Measurements from ENCODE around the gene SHLD2.
"Not testable (repeated sequence)": the region's sequence is repeated elsewhere in the genome, so short reads cannot be mapped to it uniquely, and the experiment has no call there.

SHLD2 gene

GRCh38 chr10:87101996-87102395 lies 7.0 kb downstream of the SHLD2 start:
- peaks cover 3% of the 10 kb centered on the region for H3K4me1 ChIP-seq (ENCODE audit: low read depth, poor library complexity, severe bottlenecking)
- H3K79me2 ChIP-seq (ENCODE audit: insufficient read depth, low read depth) = peaks cover 3% of the 10 kb centered on the region
- H2AFZ ChIP-seq (ENCODE audit: low read depth) = no peak overlapping the region
- H3K4me3 ChIP-seq (IDR thresholded peaks at IDR 0.05; ENCODE audit: insufficient read depth, low read depth, low read length) = no peak overlapping the region
- TF ChIP-seq, protein P1, sequence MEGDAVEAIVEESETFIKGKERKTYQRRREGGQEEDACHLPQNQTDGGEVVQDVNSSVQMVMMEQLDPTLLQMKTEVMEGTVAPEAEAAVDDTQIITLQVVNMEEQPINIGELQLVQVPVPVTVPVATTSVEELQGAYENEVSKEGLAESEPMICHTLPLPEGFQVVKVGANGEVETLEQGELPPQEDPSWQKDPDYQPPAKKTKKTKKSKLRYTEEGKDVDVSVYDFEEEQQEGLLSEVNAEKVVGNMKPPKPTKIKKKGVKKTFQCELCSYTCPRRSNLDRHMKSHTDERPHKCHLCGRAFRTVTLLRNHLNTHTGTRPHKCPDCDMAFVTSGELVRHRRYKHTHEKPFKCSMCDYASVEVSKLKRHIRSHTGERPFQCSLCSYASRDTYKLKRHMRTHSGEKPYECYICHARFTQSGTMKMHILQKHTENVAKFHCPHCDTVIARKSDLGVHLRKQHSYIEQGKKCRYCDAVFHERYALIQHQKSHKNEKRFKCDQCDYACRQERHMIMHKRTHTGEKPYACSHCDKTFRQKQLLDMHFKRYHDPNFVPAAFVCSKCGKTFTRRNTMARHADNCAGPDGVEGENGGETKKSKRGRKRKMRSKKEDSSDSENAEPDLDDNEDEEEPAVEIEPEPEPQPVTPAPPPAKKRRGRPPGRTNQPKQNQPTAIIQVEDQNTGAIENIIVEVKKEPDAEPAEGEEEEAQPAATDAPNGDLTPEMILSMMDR (conservative IDR thresholded peaks at IDR 0.05; ENCODE audit: low read depth, low read length) = no peak
- no peaks in the 10 kb centered on the region for H3K27me3 ChIP-seq (ENCODE audit: insufficient read depth, low read depth)
- H3K36me3 ChIP-seq (ENCODE audit: insufficient read depth) = peaks cover 8% of the 10 kb centered on the region; the same call in 1 of the 2 replicates
- no peak overlapping the region for H3K27ac ChIP-seq
- no peak overlapping the region for H3K4me2 ChIP-seq
- no peaks in the 10 kb centered on the region for H4K20me1 ChIP-seq (ENCODE audit: insufficient read depth)
- H3K9ac ChIP-seq = no peak overlapping the region

DNA sequence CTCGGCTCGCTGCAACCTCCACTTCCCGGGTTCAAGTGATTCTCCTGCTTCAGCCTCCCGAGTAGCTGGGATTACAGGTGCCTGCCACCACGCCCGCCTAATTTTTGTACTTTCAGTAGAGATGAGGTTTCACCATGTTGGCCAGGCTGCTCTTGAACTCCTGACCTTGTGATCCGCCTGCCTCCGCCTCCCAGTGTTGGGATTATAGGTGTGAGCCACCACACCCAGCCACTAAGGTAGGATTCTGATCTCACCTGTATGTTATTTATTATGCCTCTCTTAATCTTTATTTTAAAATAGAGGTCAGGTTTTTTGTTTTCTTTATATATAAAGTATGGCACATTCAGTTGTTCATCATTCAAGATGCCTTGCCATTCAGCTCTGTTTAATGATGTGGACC lies 9.7 kb downstream of the SHLD2 start:
- H3K4me1 ChIP-seq (ENCODE audit: low read depth, poor library complexity, severe bottlenecking); H3K9ac ChIP-seq; H4K20me1 ChIP-seq (ENCODE audit: insufficient read depth); H3K27me3 ChIP-seq (ENCODE audit: insufficient read depth, low read depth); H2AFZ ChIP-seq (ENCODE audit: low read depth); H3K4me2 ChIP-seq; H3K27ac ChIP-seq; H3K36me3 ChIP-seq (ENCODE audit: insufficient read depth); H3K79me2 ChIP-seq (ENCODE audit: insufficient read depth, low read depth); H3K4me3 ChIP-seq (IDR thresholded peaks at IDR 0.05; ENCODE audit: insufficient read depth, low read depth, low read length): not testable (repeated sequence)

GRCh38 chr10:87105446-87106124 lies 10.6 kb downstream of the SHLD2 start:
- H3K27ac ChIP-seq = no peak overlapping the region
- TF ChIP-seq, protein P1 (conservative IDR thresholded peaks at IDR 0.05; ENCODE audit: low read depth, low read length) = no peak
- no peaks in the 10 kb centered on the region; the same call in 1 of the 2 replicates for H3K79me2 ChIP-seq (ENCODE audit: insufficient read depth, low read depth)
- H3K36me3 ChIP-seq (ENCODE audit: insufficient read depth) = peaks cover 7% of the 10 kb centered on the region; the same call in 1 of the 2 replicates
- H3K4me2 ChIP-seq = no peak overlapping the region
- no peak overlapping the region for H2AFZ ChIP-seq (ENCODE audit: low read depth)
- no peaks in the 10 kb centered on the region for H3K27me3 ChIP-seq (ENCODE audit: insufficient read depth, low read depth)
- H3K4me1 ChIP-seq (ENCODE audit: low read depth, poor library complexity, severe bottlenecking) = no peaks in the 10 kb centered on the region
- no peaks in the 10 kb centered on the region for H4K20me1 ChIP-seq (ENCODE audit: insufficient read depth)
- no peak overlapping the region for H3K9ac ChIP-seq
- H3K4me3 ChIP-seq (IDR thresholded peaks at IDR 0.05; ENCODE audit: insufficient read depth, low read depth, low read length) = no peak overlapping the region

GRCh38 chr10:87118122-87118521 lies 23.1 kb downstream of the SHLD2 start:
- not testable (repeated sequence) for H3K36me3 ChIP-seq (ENCODE audit: insufficient read depth); H3K79me2 ChIP-seq (ENCODE audit: insufficient read depth, low read depth); H3K9ac ChIP-seq; H3K27ac ChIP-seq; H3K4me2 ChIP-seq; H3K27me3 ChIP-seq (ENCODE audit: insufficient read depth, low read depth); H2AFZ ChIP-seq (ENCODE audit: low read depth); H3K4me3 ChIP-seq (IDR thresholded peaks at IDR 0.05; ENCODE audit: insufficient read depth, low read depth, low read length); H4K20me1 ChIP-seq (ENCODE audit: insufficient read depth)
- peaks cover 14% of the 10 kb centered on the region for H3K4me1 ChIP-seq (ENCODE audit: low read depth, poor library complexity, severe bottlenecking)

GRCh38 chr10:87119029-87119428 lies 24.0 kb downstream of the SHLD2 start:
- not testable (repeated sequence) for H3K4me3 ChIP-seq (IDR thresholded peaks at IDR 0.05; ENCODE audit: insufficient read depth, low read depth, low read length); H3K36me3 ChIP-seq (ENCODE audit: insufficient read depth)

DNA sequence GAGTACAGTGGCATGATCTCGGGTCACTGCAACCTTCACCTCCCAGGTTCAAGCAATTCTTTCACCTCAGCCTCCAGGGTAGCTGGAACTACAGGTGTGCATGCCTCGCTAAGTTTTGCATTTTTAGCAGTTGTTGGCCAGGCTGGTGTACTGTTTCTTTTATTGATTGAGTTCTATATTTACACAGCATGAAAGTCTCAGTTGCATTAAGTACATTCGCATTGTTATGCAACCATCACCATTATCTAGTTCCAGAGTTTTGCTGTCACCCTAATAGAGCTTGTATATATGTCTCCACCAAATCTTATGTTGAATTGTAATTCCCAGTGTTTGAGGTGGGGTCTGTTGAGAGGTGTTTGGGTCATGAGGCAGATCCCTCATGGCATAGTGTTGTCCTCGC lies 28.3 kb downstream of the SHLD2 start:
- not testable (repeated sequence) for H3K4me3 ChIP-seq (IDR thresholded peaks at IDR 0.05; ENCODE audit: insufficient read depth, low read depth, low read length); H2AFZ ChIP-seq (ENCODE audit: low read depth); H3K27ac ChIP-seq; H4K20me1 ChIP-seq (ENCODE audit: insufficient read depth); H3K27me3 ChIP-seq (ENCODE audit: insufficient read depth, low read depth); H3K9ac ChIP-seq; H3K79me2 ChIP-seq (ENCODE audit: insufficient read depth, low read depth); H3K36me3 ChIP-seq (ENCODE audit: insufficient read depth)
- Histone ChIP-seq H3K4me2 (peak overlapping the region; percentile 8; the same call in 1 of the 2 replicates), H3K4me1 (ENCODE audit: low read depth, poor library complexity, severe bottlenecking) (peaks cover 19% of the 10 kb centered on the region)

More at GRCh38 chr10:87119029-87119428, 24.0 kb downstream of the SHLD2 start:
- H3K27me3 ChIP-seq (ENCODE audit: insufficient read depth, low read depth); H2AFZ ChIP-seq (ENCODE audit: low read depth); H4K20me1 ChIP-seq (ENCODE audit: insufficient read depth); H3K9ac ChIP-seq; H3K27ac ChIP-seq; H3K79me2 ChIP-seq (ENCODE audit: insufficient read depth, low read depth); H3K4me2 ChIP-seq: not testable (repeated sequence)
- peaks cover 19% of the 10 kb centered on the region for H3K4me1 ChIP-seq (ENCODE audit: low read depth, poor library complexity, severe bottlenecking)

DNA sequence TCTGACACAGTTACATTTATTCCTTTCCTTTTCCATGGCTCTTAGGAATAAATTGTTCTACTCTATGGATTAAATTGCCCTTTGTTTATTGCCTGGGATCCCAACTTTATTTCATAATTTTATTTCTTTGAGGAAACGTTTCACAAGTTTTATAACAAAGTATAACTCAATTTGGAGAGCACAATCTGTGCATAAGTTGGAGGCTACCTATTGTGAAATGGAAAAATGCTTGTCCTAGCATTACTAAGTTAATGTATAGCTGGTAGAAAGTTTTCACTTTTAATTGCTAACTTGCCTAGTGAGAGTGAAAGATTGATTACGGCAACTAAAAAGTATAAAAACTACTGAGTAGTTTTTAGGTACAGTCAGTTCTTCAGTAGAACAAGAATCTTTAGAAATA lies 32.0 kb downstream of the SHLD2 start:
- not testable (repeated sequence) for H2AFZ ChIP-seq (ENCODE audit: low read depth); H3K79me2 ChIP-seq (ENCODE audit: insufficient read depth, low read depth); H3K9ac ChIP-seq; H3K4me3 ChIP-seq (IDR thresholded peaks at IDR 0.05; ENCODE audit: insufficient read depth, low read depth, low read length); H4K20me1 ChIP-seq (ENCODE audit: insufficient read depth); H3K36me3 ChIP-seq (ENCODE audit: insufficient read depth); H3K4me2 ChIP-seq; H3K27ac ChIP-seq; H3K27me3 ChIP-seq (ENCODE audit: insufficient read depth, low read depth)
- peaks cover 16% of the 10 kb centered on the region for H3K4me1 ChIP-seq (ENCODE audit: low read depth, poor library complexity, severe bottlenecking)

DNA sequence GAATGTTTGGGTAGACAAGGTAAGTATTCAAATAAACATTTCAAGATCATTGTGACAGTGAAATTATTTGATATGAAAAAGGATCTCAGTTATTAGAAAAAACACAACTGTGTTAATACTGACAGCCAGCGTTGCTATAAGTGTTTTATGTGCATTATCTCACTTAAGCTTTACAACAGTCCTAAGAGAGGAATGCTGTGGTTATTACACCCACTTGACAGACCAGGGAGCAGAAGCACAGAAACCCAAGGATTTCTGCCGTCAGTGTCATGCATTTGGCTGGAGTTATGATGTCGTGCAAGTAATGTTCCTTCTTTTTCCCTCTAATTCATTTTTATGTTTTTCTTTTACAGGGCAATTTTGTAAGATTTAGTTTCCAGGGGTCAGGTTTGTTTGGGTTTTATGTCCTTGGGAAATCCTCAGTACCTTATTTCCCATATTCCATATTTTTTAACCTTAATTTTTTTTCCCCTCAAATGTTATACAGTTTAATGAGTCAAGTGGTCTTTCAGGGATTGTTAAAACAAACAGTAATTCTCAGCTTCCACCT lies 32.7 kb downstream of the SHLD2 start:
- H3K4me2 ChIP-seq = not testable (repeated sequence)

GRCh38 chr10:87132176-87132575 lies 37.2 kb downstream of the SHLD2 start:
- H3K79me2 ChIP-seq (ENCODE audit: insufficient read depth, low read depth); H3K27ac ChIP-seq; H4K20me1 ChIP-seq (ENCODE audit: insufficient read depth); H3K4me2 ChIP-seq; H2AFZ ChIP-seq (ENCODE audit: low read depth); H3K4me1 ChIP-seq (ENCODE audit: low read depth, poor library complexity, severe bottlenecking); H3K9ac ChIP-seq; H3K27me3 ChIP-seq (ENCODE audit: insufficient read depth, low read depth); H3K4me3 ChIP-seq (IDR thresholded peaks at IDR 0.05; ENCODE audit: insufficient read depth, low read depth, low read length); H3K36me3 ChIP-seq (ENCODE audit: insufficient read depth): not testable (repeated sequence)

More for the DNA sequence above, 32.7 kb downstream of the SHLD2 start:
- H3K9ac ChIP-seq; H3K4me3 ChIP-seq (IDR thresholded peaks at IDR 0.05; ENCODE audit: insufficient read depth, low read depth, low read length); H3K27ac ChIP-seq; H4K20me1 ChIP-seq (ENCODE audit: insufficient read depth); H2AFZ ChIP-seq (ENCODE audit: low read depth); H3K79me2 ChIP-seq (ENCODE audit: insufficient read depth, low read depth); H3K36me3 ChIP-seq (ENCODE audit: insufficient read depth); H3K4me1 ChIP-seq (ENCODE audit: low read depth, poor library complexity, severe bottlenecking); H3K27me3 ChIP-seq (ENCODE audit: insufficient read depth, low read depth): not testable (repeated sequence)

Data from KMS-11 (cell line).